ENCODE results near the gene NKRF.

NKRF gene

GRCh38 chrX:119573840-119574393, 32.3 kb downstream of the NKRF start:
- peaks cover 10% of the 10 kb centered on the region for H3K4me1 ChIP-seq (ENCODE audit: control insufficient read depth, insufficient read depth, low read length)
- H3K36me3 ChIP-seq (ENCODE audit: control insufficient read depth in 2 of 2, insufficient read depth in 2 of 2, low read length in 2 of 2) = no peaks in the 10 kb centered on the region
- H3K4me3 ChIP-seq (ENCODE audit: low read length in 2 of 2) = peak overlapping the region; percentile 59 to 75
- H3K27ac ChIP-seq (ENCODE audit: low read length) = peak overlapping the region; percentile 82
- H3K9me3 ChIP-seq (ENCODE audit: control insufficient read depth in 2 of 2, low read length in 2 of 2) = no peaks in the 10 kb centered on the region
- H3K9ac ChIP-seq (ENCODE audit: low read length in 2 of 2) = peak overlapping the region; percentile 73 to 74
- peaks cover 0 to 5% of the 10 kb centered on the region in 2 donors for H3K27me3 ChIP-seq (ENCODE audit: control insufficient read depth in 1 of 2, insufficient read depth in 2 of 2, low read length in 2 of 2)

- Histone ChIP-seq H3K27me3 (ENCODE audit: control insufficient read depth in 1 of 2, insufficient read depth in 2 of 2, low read length in 2 of 2) (peaks cover 0 to 5% of the 10 kb centered on the region in 2 donors), H3K4me3 (ENCODE audit: low read length in 2 of 2) (peak overlapping the region; percentile 59 to 75), H3K9me3 (ENCODE audit: control insufficient read depth in 2 of 2, low read length in 2 of 2) (no peaks in the 10 kb centered on the region), H3K9ac (ENCODE audit: low read length in 2 of 2) (peak overlapping the region in 1 of 2 donors; percentile 74), H3K27ac (ENCODE audit: low read length) (peak overlapping the region; percentile 82), H3K4me1 (ENCODE audit: control insufficient read depth, insufficient read depth, low read length) (peaks cover 10% of the 10 kb centered on the region), H3K36me3 (ENCODE audit: control insufficient read depth in 2 of 2, insufficient read depth in 2 of 2, low read length in 2 of 2) (no peaks in the 10 kb centered on the region)
Measured at GRCh38 chrX:119573222-119573621, 33.0 kb downstream of the NKRF start.

GRCh38 chrX:119570351-119570835, 35.8 kb downstream of the NKRF start:
- Histone ChIP-seq H3K27ac (ENCODE audit: low read length) (no peak overlapping the region), H3K9ac (ENCODE audit: low read length in 2 of 2) (no peak overlapping the region), H3K9me3 (ENCODE audit: control insufficient read depth in 2 of 2, low read length in 2 of 2) (no peaks in the 10 kb centered on the region), H3K4me1 (ENCODE audit: control insufficient read depth, insufficient read depth, low read length) (peaks cover 5% of the 10 kb centered on the region), H3K4me3 (ENCODE audit: low read length in 2 of 2) (no peak overlapping the region), H3K27me3 (ENCODE audit: control insufficient read depth in 1 of 2, insufficient read depth in 2 of 2, low read length in 2 of 2) (peaks cover 0 to 2% of the 10 kb centered on the region in 2 donors), H3K36me3 (ENCODE audit: control insufficient read depth in 2 of 2, insufficient read depth in 2 of 2, low read length in 2 of 2) (no peaks in the 10 kb centered on the region)

GRCh38 chrX:119565107-119565663, 41.0 kb downstream of the NKRF start, which contains the start of gene STEEP1:
Gene STEEP1, minus strand, starts transcription at chrX:119565409. Its CDS starts 54 bp downstream, at chrX:119565355.
- peak within 1 kb of the TSS; percentile 77 to 78 for H3K4me3 ChIP-seq (ENCODE audit: low read length in 2 of 2)
- H3K27ac ChIP-seq (ENCODE audit: low read length) = peak within 1 kb of the TSS; percentile 69
- peak within 1 kb of the TSS; percentile 65 to 78 for H3K9ac ChIP-seq (ENCODE audit: low read length in 2 of 2)
- H3K4me1 ChIP-seq (ENCODE audit: control insufficient read depth, insufficient read depth, low read length) = peaks cover 3% of the 10 kb centered on the region
- H3K36me3 ChIP-seq (ENCODE audit: control insufficient read depth in 2 of 2, insufficient read depth in 2 of 2, low read length in 2 of 2) = peaks cover 0 to 2% of the 10 kb centered on the region in 2 donors
- no peaks in the 10 kb centered on the region for H3K27me3 ChIP-seq (ENCODE audit: control insufficient read depth in 1 of 2, insufficient read depth in 2 of 2, low read length in 2 of 2)
- no peaks in the 10 kb centered on the region for H3K9me3 ChIP-seq (ENCODE audit: control insufficient read depth in 2 of 2, low read length in 2 of 2)

- H3K4me3 ChIP-seq (ENCODE audit: low read length in 2 of 2) = no peak overlapping the region
- H3K27ac ChIP-seq (ENCODE audit: low read length) = no peak overlapping the region
- no peaks in the 10 kb centered on the region for H3K27me3 ChIP-seq (ENCODE audit: control insufficient read depth in 1 of 2, insufficient read depth in 2 of 2, low read length in 2 of 2)
- no peaks in the 10 kb centered on the region for H3K9me3 ChIP-seq (ENCODE audit: control insufficient read depth in 2 of 2, low read length in 2 of 2)
- no peaks in the 10 kb centered on the region for H3K36me3 ChIP-seq (ENCODE audit: control insufficient read depth in 2 of 2, insufficient read depth in 2 of 2, low read length in 2 of 2)
- no peaks in the 10 kb centered on the region for H3K4me1 ChIP-seq (ENCODE audit: control insufficient read depth, insufficient read depth, low read length)
- H3K9ac ChIP-seq (ENCODE audit: low read length in 2 of 2) = no peak overlapping the region
Measured at GRCh38 chrX:119552508-119552907, 53.7 kb downstream of the NKRF start.

GRCh38 chrX:119549327-119550016, 56.8 kb downstream of the NKRF start:
- Histone ChIP-seq H3K36me3 (ENCODE audit: control insufficient read depth in 2 of 2, insufficient read depth in 2 of 2, low read length in 2 of 2) (no peaks in the 10 kb centered on the region), H3K27me3 (ENCODE audit: control insufficient read depth in 1 of 2, insufficient read depth in 2 of 2, low read length in 2 of 2) (no peaks in the 10 kb centered on the region), H3K4me1 (ENCODE audit: control insufficient read depth, insufficient read depth, low read length) (no peaks in the 10 kb centered on the region), H3K27ac (ENCODE audit: low read length) (no peak overlapping the region), H3K9me3 (ENCODE audit: control insufficient read depth in 2 of 2, low read length in 2 of 2) (no peaks in the 10 kb centered on the region), H3K4me3 (ENCODE audit: low read length in 2 of 2) (no peak overlapping the region), H3K9ac (ENCODE audit: low read length in 2 of 2) (no peak overlapping the region)

- peaks cover 0 to 5% of the 10 kb centered on the region in 2 donors for H3K36me3 ChIP-seq (ENCODE audit: control insufficient read depth in 2 of 2, insufficient read depth in 2 of 2, low read length in 2 of 2)
- no peaks in the 10 kb centered on the region for H3K27me3 ChIP-seq (ENCODE audit: control insufficient read depth in 1 of 2, insufficient read depth in 2 of 2, low read length in 2 of 2)
- no peaks in the 10 kb centered on the region for H3K9me3 ChIP-seq (ENCODE audit: control insufficient read depth in 2 of 2, low read length in 2 of 2)
- no peak overlapping the region for H3K4me3 ChIP-seq (ENCODE audit: low read length in 2 of 2)
- H3K27ac ChIP-seq (ENCODE audit: low read length) = no peak overlapping the region
- no peak overlapping the region for H3K9ac ChIP-seq (ENCODE audit: low read length in 2 of 2)
- H3K4me1 ChIP-seq (ENCODE audit: control insufficient read depth, insufficient read depth, low read length) = no peaks in the 10 kb centered on the region
Measured at GRCh38 chrX:119541188-119541587, 65.0 kb downstream of the NKRF start.

GRCh38 chrX:119539872-119540271, 66.4 kb downstream of the NKRF start:
- Histone ChIP-seq H3K4me3 (ENCODE audit: low read length in 2 of 2) (no peak overlapping the region), H3K4me1 (ENCODE audit: control insufficient read depth, insufficient read depth, low read length) (no peaks in the 10 kb centered on the region), H3K36me3 (ENCODE audit: control insufficient read depth in 2 of 2, insufficient read depth in 2 of 2, low read length in 2 of 2) (peaks cover 0 to 5% of the 10 kb centered on the region in 2 donors), H3K9ac (ENCODE audit: low read length in 2 of 2) (no peak overlapping the region), H3K9me3 (ENCODE audit: control insufficient read depth in 2 of 2, low read length in 2 of 2) (no peaks in the 10 kb centered on the region), H3K27me3 (ENCODE audit: control insufficient read depth in 1 of 2, insufficient read depth in 2 of 2, low read length in 2 of 2) (no peaks in the 10 kb centered on the region), H3K27ac (ENCODE audit: low read length) (no peak overlapping the region)
